GM12864 (cell line): ENCODE measurements around the gene EEFSEC.

Experiments
- DNase-seq: peaks from one replicate; pipeline ENCODE4 v3.0.0-alpha.2; 2011; ENCODE audit warnings: low read depth
- H3K4me3 ChIP-seq: 2 replicates; pipeline ENCODE4 v1.5.1; 2011; ENCODE audit warnings: mild to moderate bottlenecking, low read depth, low read length, control low read depth
- TF ChIP-seq, protein P1 (sequence below): IDR thresholded peaks from 2 replicates; pipeline ENCODE4 v1.5.1; 2011; ENCODE audit warnings: low read depth, mild to moderate bottlenecking, moderate library complexity, low read length, control low read depth, inconsistent platforms; ENCODE audit errors: missing control alignments

The EEFSEC gene

DNA sequence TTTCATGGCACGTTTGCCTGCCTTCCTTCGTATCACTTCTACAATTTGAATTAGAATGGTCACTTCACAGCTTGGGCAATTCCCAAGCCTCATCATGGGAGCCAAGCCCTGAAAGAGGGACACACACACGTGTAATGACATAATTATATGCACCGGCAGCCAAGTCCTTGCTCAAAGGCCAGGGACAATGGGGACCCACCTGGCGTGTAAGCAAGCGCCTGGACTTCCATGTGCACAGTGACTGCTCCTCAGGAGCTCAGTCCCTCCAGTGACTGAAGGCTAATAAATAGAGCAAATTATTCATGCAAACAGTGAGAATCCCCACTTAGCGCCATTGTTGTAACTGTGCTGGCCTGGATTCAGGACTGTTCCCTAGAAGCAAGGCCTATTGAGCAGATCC is 198.3 kb downstream of the EEFSEC start:
- TF ChIP-seq, protein P1, sequence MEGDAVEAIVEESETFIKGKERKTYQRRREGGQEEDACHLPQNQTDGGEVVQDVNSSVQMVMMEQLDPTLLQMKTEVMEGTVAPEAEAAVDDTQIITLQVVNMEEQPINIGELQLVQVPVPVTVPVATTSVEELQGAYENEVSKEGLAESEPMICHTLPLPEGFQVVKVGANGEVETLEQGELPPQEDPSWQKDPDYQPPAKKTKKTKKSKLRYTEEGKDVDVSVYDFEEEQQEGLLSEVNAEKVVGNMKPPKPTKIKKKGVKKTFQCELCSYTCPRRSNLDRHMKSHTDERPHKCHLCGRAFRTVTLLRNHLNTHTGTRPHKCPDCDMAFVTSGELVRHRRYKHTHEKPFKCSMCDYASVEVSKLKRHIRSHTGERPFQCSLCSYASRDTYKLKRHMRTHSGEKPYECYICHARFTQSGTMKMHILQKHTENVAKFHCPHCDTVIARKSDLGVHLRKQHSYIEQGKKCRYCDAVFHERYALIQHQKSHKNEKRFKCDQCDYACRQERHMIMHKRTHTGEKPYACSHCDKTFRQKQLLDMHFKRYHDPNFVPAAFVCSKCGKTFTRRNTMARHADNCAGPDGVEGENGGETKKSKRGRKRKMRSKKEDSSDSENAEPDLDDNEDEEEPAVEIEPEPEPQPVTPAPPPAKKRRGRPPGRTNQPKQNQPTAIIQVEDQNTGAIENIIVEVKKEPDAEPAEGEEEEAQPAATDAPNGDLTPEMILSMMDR: no peak
- DNase-seq: no peak
- H3K4me3 ChIP-seq: no peak overlapping the region

DNA sequence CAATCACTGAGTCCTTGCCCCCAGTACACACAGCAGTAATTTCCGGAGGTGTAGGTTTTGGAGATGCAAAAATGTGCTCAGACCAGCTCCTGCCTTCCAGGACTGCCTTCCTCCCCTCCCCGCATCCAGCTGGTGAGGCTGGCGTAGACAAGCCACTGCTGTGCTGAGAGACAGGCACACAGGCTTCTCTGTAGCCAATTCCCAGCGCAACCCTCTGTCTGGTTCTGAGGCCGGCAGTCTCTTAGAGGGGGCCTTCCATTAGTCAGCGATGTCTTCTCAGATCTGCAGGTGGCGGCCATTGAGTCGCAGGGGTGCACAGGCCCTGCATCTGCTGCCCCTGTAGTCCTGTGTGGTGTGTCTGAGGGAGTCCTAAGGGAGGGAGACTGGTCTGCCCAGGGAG is 199.0 kb downstream of the EEFSEC start:
- DNase-seq: no peak
- H3K4me3 ChIP-seq: no peak overlapping the region
- TF ChIP-seq, protein P1: no peak

DNA sequence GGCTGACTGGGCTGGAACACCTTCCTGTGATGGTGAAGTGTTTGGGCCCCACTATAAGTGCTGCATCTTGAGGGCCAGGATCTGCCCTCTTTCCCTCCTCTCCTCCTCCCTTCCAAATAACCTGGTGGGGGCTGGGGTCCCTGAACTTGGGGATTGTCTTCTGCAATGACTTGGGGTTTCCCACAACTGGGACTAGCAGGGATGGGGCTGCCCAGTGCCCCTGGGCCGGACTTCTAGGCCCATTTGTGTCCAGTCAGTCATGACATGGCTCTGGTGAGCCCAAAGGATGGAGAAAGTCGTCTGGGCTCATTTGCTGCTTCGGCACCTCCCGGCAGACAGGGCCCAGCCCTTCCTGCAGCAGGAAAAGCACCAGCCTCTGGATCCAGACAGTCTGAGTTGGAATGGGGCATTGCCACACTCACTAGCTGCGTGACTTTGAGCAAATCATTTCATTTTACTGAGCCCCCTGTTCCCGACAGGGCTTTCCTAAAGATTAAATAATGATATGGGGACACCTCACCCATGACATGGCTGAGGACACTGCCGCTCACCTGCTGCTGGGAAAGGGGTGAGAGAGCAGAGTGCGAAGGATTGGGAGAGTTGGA is 200.2 kb downstream of the EEFSEC start:
- DNase-seq: no peak
- no peak overlapping the region for H3K4me3 ChIP-seq
- TF ChIP-seq, protein P1: no peak

DNA sequence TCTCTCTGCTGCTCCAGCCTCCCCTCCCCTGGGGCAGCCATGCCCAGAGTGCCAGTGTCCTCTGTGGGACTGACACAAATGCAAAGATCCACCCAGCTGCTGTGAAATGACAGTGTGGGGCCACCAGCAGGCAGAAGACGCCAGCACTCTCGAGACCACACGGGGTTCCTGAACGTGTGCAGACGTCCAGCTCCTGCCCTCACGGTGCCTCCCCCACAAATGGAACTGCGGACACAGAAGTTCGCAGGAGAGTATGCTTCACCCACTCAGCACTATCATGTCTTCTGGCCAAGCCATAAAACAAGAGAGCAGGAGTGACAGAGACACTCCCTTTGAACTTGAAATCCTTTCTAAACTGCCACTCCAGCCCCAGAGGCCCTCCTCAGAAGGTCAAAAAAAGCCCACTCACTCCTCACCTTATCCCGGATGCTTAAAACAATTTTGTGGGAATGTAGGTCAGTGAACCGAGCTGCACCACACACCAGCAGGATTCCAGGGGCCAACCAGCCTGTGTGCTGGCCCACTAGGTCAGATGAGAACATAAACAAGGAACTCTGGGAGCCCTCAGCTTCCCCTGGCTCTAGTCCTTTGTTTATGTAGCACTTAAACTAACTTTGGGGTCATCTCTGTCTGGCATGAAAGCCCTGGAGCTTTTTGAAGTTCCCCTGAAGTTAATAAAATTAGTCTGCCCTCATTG is 200.9 kb downstream of the EEFSEC start:
- DNase-seq: no peak
- TF ChIP-seq, protein P1: no peak
- H3K4me3 ChIP-seq: no peak overlapping the region

DNA sequence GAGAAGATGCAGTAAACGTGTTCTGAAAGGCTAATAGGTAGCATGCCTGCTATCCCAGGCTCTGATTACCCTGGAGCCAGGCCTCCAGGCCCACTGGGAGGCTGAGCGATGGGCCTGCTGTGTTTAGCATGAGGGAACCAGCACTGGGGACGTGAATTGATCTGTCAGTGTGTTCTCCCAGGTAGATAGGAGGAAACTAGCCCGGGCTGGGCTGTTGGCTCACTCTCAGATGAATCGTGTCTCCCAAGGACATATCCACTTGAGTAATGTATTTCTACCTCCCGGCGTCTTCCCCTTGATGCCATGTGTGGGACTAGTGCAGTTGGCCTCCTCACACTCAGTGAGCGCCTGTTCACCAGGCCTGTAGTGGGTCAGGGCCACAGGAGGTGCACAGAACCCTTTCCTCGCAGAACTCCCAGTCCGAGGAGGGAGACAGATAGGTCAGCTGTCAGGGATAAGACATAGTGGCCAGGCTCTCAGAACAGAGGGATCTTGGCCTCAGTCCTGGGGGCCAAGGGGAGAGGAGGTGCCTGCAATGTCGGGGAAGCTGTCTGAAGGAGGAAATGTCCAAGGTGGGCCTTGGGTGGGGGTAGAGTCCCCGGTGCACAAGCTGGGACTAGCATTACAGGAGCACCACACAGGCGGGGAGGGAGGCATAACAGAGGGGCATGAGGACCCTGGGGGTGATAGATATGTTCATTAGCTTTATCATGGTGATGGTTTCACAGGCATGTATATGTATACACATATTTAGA is 201.7 kb downstream of the EEFSEC start:
- TF ChIP-seq, protein P1: no peak
- no peak overlapping the region for H3K4me3 ChIP-seq
- DNase-seq: no peak

DNA sequence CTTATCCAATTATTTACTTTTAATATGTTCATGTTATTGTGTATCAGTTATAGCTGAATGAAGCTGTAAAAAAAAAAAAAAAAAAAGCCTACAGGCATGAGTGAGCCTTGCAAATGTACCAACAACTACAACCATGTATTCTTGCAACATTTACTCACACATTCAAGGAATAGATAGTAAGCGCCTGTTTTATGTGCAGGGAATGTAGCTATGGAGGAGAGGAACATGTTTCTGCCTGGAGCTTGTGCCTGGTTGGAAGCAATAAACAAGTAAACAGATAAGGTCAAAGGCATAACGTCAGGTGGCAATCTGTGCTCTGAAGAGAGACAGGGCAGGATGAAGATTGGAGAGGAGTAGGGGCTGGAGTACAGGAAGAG is 202.2 kb downstream of the EEFSEC start:
- no peak overlapping the region for H3K4me3 ChIP-seq
- TF ChIP-seq, protein P1: no peak
- DNase-seq: no peak
